ENCODE data around the gene GNA14. TPM values are rescaled to one million over a fixed set of nuclear protein-coding genes. Genes with fewer than 3 reads are reported as not detected.

GNA14 gene
- total RNA-seq, 1 donor = 0.72 TPM

DNA sequence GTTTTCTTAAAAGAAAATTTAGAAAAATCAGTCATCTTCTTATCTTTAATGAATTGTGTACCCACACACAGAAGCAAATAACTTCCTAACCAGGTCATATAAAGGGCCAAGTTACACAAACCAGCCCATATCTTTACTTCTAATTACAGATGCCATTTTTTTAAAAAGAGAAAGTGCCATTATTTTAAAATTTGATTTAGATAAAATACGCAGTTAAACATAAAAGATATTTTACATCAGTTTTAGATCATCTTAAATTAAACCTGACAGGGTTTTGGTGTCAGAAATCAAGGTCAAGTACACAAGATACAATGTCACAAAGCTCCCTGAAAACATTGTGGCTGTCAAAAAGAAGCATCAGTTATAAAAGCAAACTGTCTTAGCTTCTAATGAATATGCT lies 129.4 kb downstream of the GNA14 start:
- DNase-seq (ENCODE audit: insufficient read length, low spot score, missing footprints) = no peak
- Histone ChIP-seq H3K79me2 (ENCODE audit: insufficient read depth, low read length) (no peaks in the 10 kb centered on the region), H2AFZ (ENCODE audit: low read length) (no peak overlapping the region), H3K27ac (ENCODE audit: low read depth, low read length) (no peak overlapping the region), H4K20me1 (ENCODE audit: insufficient read depth, low read length) (no peaks in the 10 kb centered on the region), H3K4me1 (ENCODE audit: insufficient read depth, low read length) (peaks cover 11% of the 10 kb centered on the region), H3K4me2 (ENCODE audit: insufficient read depth, low read length) (no peak overlapping the region), H3K9me3 (ENCODE audit: low read depth, low read length) (no peaks in the 10 kb centered on the region), H3K27me3 (ENCODE audit: insufficient read depth, low read length) (no peaks in the 10 kb centered on the region), H3K4me3 (ENCODE audit: insufficient read depth, low read length) (no peak overlapping the region), H3K36me3 (ENCODE audit: insufficient read depth, low read length) (no peaks in the 10 kb centered on the region)
- TF ChIP-seq, protein P1, sequence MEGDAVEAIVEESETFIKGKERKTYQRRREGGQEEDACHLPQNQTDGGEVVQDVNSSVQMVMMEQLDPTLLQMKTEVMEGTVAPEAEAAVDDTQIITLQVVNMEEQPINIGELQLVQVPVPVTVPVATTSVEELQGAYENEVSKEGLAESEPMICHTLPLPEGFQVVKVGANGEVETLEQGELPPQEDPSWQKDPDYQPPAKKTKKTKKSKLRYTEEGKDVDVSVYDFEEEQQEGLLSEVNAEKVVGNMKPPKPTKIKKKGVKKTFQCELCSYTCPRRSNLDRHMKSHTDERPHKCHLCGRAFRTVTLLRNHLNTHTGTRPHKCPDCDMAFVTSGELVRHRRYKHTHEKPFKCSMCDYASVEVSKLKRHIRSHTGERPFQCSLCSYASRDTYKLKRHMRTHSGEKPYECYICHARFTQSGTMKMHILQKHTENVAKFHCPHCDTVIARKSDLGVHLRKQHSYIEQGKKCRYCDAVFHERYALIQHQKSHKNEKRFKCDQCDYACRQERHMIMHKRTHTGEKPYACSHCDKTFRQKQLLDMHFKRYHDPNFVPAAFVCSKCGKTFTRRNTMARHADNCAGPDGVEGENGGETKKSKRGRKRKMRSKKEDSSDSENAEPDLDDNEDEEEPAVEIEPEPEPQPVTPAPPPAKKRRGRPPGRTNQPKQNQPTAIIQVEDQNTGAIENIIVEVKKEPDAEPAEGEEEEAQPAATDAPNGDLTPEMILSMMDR (IDR thresholded peaks at IDR 0.05; ENCODE audit: extremely low read depth, low read depth, low read length) = no peak

DNA sequence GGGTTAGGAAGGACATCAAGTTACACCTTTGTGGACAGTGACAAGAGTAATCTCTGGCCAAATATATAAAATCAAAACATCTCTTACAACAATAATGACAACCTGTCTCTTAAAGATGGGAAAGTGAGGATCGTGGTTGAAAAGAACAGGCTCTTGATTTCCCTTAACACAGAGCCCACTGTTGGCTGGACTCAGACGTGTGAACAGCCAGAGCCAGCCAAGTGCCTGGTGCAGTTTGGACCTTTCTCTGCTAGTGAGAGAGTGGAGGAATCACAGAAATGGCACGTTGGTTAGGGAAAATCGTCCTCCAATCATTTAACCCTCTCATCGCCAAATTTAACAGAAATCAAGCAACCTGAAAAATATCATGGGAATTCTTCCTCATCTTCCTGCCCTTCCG lies 131.3 kb downstream of the GNA14 start:
- DNase-seq (ENCODE audit: insufficient read length, low spot score, missing footprints) = no peak
- no peaks in the 10 kb centered on the region for H3K9me3 ChIP-seq (ENCODE audit: low read depth, low read length)
- no peak overlapping the region for H2AFZ ChIP-seq (ENCODE audit: low read length)
- no peak overlapping the region for H3K27ac ChIP-seq (ENCODE audit: low read depth, low read length)
- TF ChIP-seq, protein P1 (IDR thresholded peaks at IDR 0.05; ENCODE audit: extremely low read depth, low read depth, low read length) = no peak
- no peak overlapping the region for H3K4me3 ChIP-seq (ENCODE audit: insufficient read depth, low read length)
- H3K4me1 ChIP-seq (ENCODE audit: insufficient read depth, low read length) = peaks cover 14% of the 10 kb centered on the region
- H4K20me1 ChIP-seq (ENCODE audit: insufficient read depth, low read length) = no peaks in the 10 kb centered on the region
- H3K4me2 ChIP-seq (ENCODE audit: insufficient read depth, low read length) = no peak overlapping the region
- no peaks in the 10 kb centered on the region for H3K27me3 ChIP-seq (ENCODE audit: insufficient read depth, low read length)
- no peaks in the 10 kb centered on the region for H3K36me3 ChIP-seq (ENCODE audit: insufficient read depth, low read length)
- H3K79me2 ChIP-seq (ENCODE audit: insufficient read depth, low read length) = no peaks in the 10 kb centered on the region

DNA sequence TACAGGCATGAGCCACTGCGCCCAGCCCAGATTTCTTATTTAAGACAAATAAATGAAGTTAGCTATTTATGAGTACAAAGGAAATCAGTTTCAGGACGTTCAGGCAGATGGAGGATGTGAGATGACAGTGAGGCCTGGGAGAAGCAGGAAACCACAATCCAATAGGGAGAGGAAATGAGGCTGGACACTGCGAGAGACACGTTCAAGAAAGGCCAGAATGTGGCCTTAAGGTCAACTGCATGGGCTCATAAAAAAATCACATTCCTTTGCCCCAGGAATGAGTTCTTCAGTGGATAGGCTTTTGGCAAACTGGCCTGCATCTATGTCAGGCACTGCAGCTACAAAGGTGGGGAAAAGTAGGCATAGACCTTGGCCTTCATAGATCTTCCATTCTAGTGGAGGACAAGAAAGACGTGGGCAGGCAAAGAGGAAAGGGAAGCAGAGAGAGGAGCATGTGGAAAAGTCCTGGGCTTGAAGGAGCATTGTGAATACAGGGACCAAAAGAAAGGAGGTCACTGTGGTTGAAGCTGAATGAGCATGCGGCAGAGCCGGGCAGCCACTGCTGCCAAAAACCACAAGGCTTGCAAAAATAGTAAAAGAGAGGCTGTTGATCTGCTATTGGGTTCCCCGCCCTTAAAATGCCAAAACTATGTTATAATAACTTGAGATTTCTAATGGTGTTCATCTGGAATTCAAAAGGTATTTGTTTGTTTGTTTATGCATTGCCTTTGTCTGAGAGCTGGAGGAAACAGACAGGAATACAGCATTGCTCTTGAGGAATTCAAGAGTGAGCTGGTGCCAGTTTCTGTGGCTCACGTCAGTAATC lies 133.0 kb downstream of the GNA14 start:
- no peaks in the 10 kb centered on the region for H4K20me1 ChIP-seq (ENCODE audit: insufficient read depth, low read length)
- no peaks in the 10 kb centered on the region for H3K9me3 ChIP-seq (ENCODE audit: low read depth, low read length)
- TF ChIP-seq, protein P1 (IDR thresholded peaks at IDR 0.05; ENCODE audit: extremely low read depth, low read depth, low read length) = no peak
- H3K27ac ChIP-seq (ENCODE audit: low read depth, low read length) = peak overlapping the region; percentile 64
- H3K27me3 ChIP-seq (ENCODE audit: insufficient read depth, low read length) = no peaks in the 10 kb centered on the region
- no peak overlapping the region for H3K4me3 ChIP-seq (ENCODE audit: insufficient read depth, low read length)
- peak overlapping the region; percentile 62 for H3K4me2 ChIP-seq (ENCODE audit: insufficient read depth, low read length)
- H3K4me1 ChIP-seq (ENCODE audit: insufficient read depth, low read length) = peaks cover 14% of the 10 kb centered on the region
- H3K79me2 ChIP-seq (ENCODE audit: insufficient read depth, low read length) = no peaks in the 10 kb centered on the region
- peak; percentile 86 for DNase-seq (ENCODE audit: insufficient read length, low spot score, missing footprints)
- peak overlapping the region; percentile 26 for H2AFZ ChIP-seq (ENCODE audit: low read length)
- no peaks in the 10 kb centered on the region for H3K36me3 ChIP-seq (ENCODE audit: insufficient read depth, low read length)

DNA sequence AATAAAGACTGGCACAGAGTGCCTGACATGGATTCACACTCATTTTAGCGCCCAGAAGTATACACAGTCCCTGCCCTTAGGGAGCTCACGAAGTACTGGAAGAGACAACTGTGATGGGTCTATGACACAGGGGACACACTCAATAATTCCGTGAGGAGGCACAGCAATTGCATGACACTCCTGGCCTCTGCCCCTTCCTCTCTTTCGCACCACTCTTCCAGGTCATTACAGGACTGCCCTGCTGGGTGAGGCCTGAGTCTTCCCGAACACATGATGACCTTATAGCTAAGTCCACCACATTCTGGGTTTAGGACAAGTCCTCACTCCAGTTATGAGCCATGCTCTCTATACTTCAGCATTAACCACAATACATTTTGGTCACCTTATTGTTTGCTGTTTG lies 134.7 kb downstream of the GNA14 start:
- Histone ChIP-seq H3K4me1 (ENCODE audit: insufficient read depth, low read length) (peaks cover 14% of the 10 kb centered on the region), H3K36me3 (ENCODE audit: insufficient read depth, low read length) (no peaks in the 10 kb centered on the region), H3K79me2 (ENCODE audit: insufficient read depth, low read length) (no peaks in the 10 kb centered on the region), H3K4me2 (ENCODE audit: insufficient read depth, low read length) (no peak overlapping the region), H3K27me3 (ENCODE audit: insufficient read depth, low read length) (no peaks in the 10 kb centered on the region), H3K27ac (ENCODE audit: low read depth, low read length) (no peak overlapping the region), H4K20me1 (ENCODE audit: insufficient read depth, low read length) (no peaks in the 10 kb centered on the region), H3K9me3 (ENCODE audit: low read depth, low read length) (no peaks in the 10 kb centered on the region), H2AFZ (ENCODE audit: low read length) (no peak overlapping the region), H3K4me3 (ENCODE audit: insufficient read depth, low read length) (no peak overlapping the region)
- TF ChIP-seq, protein P1 (IDR thresholded peaks at IDR 0.05; ENCODE audit: extremely low read depth, low read depth, low read length) = no peak
- no peak for DNase-seq (ENCODE audit: insufficient read length, low spot score, missing footprints)

Measured in osteoblast (primary cell).